22Rv1 (cell line): ENCODE data around the gene GCSH.

Source experiments
- CTCF ChIP-seq: fragments of 450-650 bp; IDR thresholded peaks from 2 replicates; pipeline ENCODE4 v1.5.1; 2017; ENCODE audit warnings: mild to moderate bottlenecking
- ZFX ChIP-seq: fragments of 450-650 bp; IDR thresholded peaks from 2 replicates; pipeline ENCODE4 v1.6.1; 2017; ENCODE audit warnings: antibody characterized with exemption, borderline replicate concordance

- no peak for TF ChIP-seq CTCF
- no peak for TF ChIP-seq ZFX
Measured at GRCh38 chr16:81061307-81061640, 34.9 kb downstream of the GCSH start.
